Astrocyte of the spinal cord (primary cell): ENCODE measurements around the gene ZNF763.

Experiments
- DNase-seq: peaks from one replicate; pipeline ENCODE4 v3.0.0; 2011; ENCODE audit warnings: low read depth, low spot score
- H3K4me3 ChIP-seq: 2 replicates; pipeline ENCODE4 v1.5.1; 2011; ENCODE audit warnings: low read depth, mild to moderate bottlenecking, low read length, moderate library complexity
- in situ Hi-C: cut with HindIII; loops from 2 replicates; pipeline ENCODE4 v1.10.0; 2017; ENCODE audit warnings: low sequenced_read_pairs
- TF ChIP-seq, protein P1 (sequence below): IDR thresholded peaks from 2 replicates; pipeline ENCODE4 v1.5.1; 2012; ENCODE audit warnings: low read depth, mild to moderate bottlenecking, low read length, inconsistent platforms

ZNF763 gene

DNA sequence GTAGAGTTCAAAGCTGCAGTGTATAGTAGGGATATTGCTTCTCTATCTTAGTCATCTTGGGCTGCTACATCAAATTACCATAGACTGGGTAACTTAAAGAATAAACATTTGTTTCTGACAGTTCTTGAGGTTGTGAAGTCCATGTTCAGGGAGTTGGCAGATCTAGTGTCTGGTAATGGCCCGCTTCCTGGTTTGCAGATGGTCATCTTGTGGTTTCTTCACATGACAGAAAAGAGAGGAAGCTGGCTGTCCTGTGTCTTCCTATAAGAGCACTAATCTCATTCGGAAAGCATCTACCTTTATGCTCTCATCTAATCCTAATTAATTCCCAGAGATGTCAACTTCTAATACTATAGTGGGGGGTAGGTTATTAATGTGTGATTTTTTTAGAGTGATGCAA lies 6.2 kb downstream of the ZNF763 start:
- in situ Hi-C loops: no loop called here
- no peak for DNase-seq
- TF ChIP-seq, protein P1, sequence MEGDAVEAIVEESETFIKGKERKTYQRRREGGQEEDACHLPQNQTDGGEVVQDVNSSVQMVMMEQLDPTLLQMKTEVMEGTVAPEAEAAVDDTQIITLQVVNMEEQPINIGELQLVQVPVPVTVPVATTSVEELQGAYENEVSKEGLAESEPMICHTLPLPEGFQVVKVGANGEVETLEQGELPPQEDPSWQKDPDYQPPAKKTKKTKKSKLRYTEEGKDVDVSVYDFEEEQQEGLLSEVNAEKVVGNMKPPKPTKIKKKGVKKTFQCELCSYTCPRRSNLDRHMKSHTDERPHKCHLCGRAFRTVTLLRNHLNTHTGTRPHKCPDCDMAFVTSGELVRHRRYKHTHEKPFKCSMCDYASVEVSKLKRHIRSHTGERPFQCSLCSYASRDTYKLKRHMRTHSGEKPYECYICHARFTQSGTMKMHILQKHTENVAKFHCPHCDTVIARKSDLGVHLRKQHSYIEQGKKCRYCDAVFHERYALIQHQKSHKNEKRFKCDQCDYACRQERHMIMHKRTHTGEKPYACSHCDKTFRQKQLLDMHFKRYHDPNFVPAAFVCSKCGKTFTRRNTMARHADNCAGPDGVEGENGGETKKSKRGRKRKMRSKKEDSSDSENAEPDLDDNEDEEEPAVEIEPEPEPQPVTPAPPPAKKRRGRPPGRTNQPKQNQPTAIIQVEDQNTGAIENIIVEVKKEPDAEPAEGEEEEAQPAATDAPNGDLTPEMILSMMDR: no peak
- H3K4me3 ChIP-seq: no peak overlapping the region

GRCh38 chr19:11973019-11973810 lies 8.4 kb downstream of the ZNF763 start:
- no peak for DNase-seq
- TF ChIP-seq, protein P1: no peak
- no peak overlapping the region for H3K4me3 ChIP-seq
- in situ Hi-C loops: no loop called here

GRCh38 chr19:11978492-11979100 lies 13.8 kb downstream of the ZNF763 start:
- TF ChIP-seq, protein P1: no peak
- H3K4me3 ChIP-seq: no peak overlapping the region
- DNase-seq: no peak
- in situ Hi-C loops: no loop called here

- TF ChIP-seq, protein P1: no peak
- DNase-seq: no peak
- in situ Hi-C loops: no loop called here
- H3K4me3 ChIP-seq: no peak overlapping the region
Measured at GRCh38 chr19:11979527-11979926, 14.7 kb downstream of the ZNF763 start.

DNA sequence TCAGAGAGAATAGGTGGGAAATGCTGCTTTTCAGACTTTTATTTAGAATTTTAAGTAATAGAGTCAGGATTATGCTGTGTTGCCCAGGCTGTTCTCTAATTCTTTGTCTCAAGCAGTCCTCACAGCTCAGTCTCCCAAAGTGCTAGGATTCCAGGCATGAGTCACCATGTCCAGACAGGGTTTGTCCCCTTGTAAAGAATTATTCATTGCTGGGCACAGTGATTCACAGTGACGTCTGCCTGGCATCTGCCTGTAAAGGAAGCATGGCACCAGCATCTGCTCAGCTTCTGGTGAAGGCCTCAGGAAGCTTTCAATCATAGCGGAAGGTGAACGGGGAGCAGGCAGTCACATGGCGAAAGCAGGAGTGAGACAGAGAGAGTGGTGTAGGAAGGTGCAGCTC lies 17.7 kb downstream of the ZNF763 start:
- in situ Hi-C loops: no loop called here
- no peak overlapping the region for H3K4me3 ChIP-seq
- TF ChIP-seq, protein P1: no peak
- DNase-seq: no peak

DNA sequence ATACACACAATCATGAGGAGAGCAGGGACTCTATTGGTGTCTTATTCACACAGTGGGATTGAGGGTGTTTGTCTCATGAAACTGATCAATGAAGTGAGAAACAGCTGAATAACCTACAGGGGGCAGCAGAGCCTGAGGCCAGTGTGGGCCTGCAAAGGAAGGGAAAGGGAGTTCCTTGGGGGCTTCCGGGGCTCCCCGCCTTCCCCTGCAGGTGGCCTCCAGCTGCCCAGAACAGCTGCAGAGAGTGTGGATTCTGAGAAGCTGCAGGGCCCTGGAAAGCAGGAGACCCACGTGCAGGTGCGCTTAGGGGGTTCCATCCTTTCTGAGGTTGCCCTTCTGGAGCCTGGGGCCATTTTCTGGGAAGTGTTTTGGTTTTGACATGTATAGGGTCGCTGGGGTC lies 20.1 kb downstream of the ZNF763 start:
- in situ Hi-C loops: no loop called here
- DNase-seq: no peak
- TF ChIP-seq, protein P1: no peak
- H3K4me3 ChIP-seq: no peak overlapping the region
